ENCODE results near the gene GPSM3. TPM values are rescaled to one million over a fixed set of nuclear protein-coding genes. Genes with fewer than 3 reads are reported as not detected.

GPSM3 gene
- total RNA-seq, 2 donors from 2014 or later, result 6.7 to 8.6 TPM

- peak overlapping the region; percentile 15 to 90 for H3K9ac ChIP-seq (ENCODE audit: low read depth in 2 of 2, low read length in 2 of 2)
- TF ChIP-seq, protein P1, sequence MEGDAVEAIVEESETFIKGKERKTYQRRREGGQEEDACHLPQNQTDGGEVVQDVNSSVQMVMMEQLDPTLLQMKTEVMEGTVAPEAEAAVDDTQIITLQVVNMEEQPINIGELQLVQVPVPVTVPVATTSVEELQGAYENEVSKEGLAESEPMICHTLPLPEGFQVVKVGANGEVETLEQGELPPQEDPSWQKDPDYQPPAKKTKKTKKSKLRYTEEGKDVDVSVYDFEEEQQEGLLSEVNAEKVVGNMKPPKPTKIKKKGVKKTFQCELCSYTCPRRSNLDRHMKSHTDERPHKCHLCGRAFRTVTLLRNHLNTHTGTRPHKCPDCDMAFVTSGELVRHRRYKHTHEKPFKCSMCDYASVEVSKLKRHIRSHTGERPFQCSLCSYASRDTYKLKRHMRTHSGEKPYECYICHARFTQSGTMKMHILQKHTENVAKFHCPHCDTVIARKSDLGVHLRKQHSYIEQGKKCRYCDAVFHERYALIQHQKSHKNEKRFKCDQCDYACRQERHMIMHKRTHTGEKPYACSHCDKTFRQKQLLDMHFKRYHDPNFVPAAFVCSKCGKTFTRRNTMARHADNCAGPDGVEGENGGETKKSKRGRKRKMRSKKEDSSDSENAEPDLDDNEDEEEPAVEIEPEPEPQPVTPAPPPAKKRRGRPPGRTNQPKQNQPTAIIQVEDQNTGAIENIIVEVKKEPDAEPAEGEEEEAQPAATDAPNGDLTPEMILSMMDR (IDR thresholded peaks at IDR 0.05), result no peak
- no peaks in the 10 kb centered on the region for H3K9me3 ChIP-seq
- H3K4me1 ChIP-seq, result peaks cover 22% of the 10 kb centered on the region
- peaks cover 4% of the 10 kb centered on the region for H3K36me3 ChIP-seq
- peak; percentile 59 for DNase-seq
- no peaks in the 10 kb centered on the region for H3K27me3 ChIP-seq
- H3K4me3 ChIP-seq, result peak overlapping the region; percentile 77
- peak overlapping the region; percentile 94 for H3K27ac ChIP-seq
- intact Hi-C loops (cut with DNase I), result no loop called here
Measured at GRCh38 chr6:32177183-32177787, 15.2 kb downstream of the GPSM3 start.

- peak overlapping the region; percentile 94 for H3K27ac ChIP-seq
- peak overlapping the region; percentile 32 to 90 for H3K9ac ChIP-seq (ENCODE audit: low read depth in 2 of 2, low read length in 2 of 2)
- peaks cover 4% of the 10 kb centered on the region for H3K36me3 ChIP-seq
- intact Hi-C loops (cut with DNase I), result no loop called here
- peaks cover 22% of the 10 kb centered on the region for H3K4me1 ChIP-seq
- H3K4me3 ChIP-seq, result peak overlapping the region; percentile 77
- no peaks in the 10 kb centered on the region for H3K27me3 ChIP-seq
- TF ChIP-seq, protein P1 (IDR thresholded peaks at IDR 0.05), result no peak
- DNase-seq, result peak; percentile 49
- no peaks in the 10 kb centered on the region for H3K9me3 ChIP-seq
Measured at GRCh38 chr6:32176476-32177182, 15.8 kb downstream of the GPSM3 start.

GRCh38 chr6:32175711-32176475, 16.6 kb downstream of the GPSM3 start, which contains the start of gene AGPAT1:
AGPAT1 (minus strand) TSS chr6:32176084; CDS start chr6:32171496, 4,588 bp downstream.
- Histone ChIP-seq H3K4me3 (peak within 1 kb of the TSS; percentile 77), H3K9ac (ENCODE audit: low read depth in 2 of 2, low read length in 2 of 2) (peak within 1 kb of the TSS; percentile 90 to 99), H3K9me3 (no peaks in the 10 kb centered on the region), H3K4me1 (peaks cover 22% of the 10 kb centered on the region), H3K36me3 (peaks cover 4% of the 10 kb centered on the region), H3K27me3 (no peaks in the 10 kb centered on the region), H3K27ac (peak within 1 kb of the TSS; percentile 94)
- TF ChIP-seq, protein P1 (IDR thresholded peaks at IDR 0.05), result no peak
- peak; percentile 99 for DNase-seq
- intact Hi-C loops (cut with DNase I), result no loop called here

DNA sequence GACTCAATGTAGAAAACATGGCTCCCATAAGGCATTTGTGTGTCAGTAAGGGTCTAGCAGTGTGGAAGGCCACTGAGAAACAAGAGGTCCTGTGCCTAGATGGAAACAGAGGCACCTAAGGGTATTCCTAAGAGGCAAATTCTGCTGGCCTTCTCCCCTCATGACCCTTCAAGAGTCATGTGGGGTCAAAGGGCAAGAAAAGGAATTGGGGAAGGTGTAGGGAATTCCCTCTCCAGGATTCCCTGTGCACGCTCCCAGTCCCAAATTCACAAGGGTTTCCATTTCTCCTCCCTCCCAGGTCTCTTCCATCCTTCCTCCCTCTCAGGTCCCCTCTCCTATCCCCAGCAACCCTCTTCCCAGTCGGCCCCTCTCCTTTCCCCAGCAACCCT, 17.1 kb downstream of the GPSM3 start:
- Histone ChIP-seq H3K9me3 (no peaks in the 10 kb centered on the region), H3K4me3 (peak overlapping the region; percentile 77), H3K27ac (peak overlapping the region; percentile 94), H3K27me3 (no peaks in the 10 kb centered on the region), H3K9ac (ENCODE audit: low read depth in 2 of 2, low read length in 2 of 2) (peak overlapping the region; percentile 90 to 99), H3K4me1 (peaks cover 22% of the 10 kb centered on the region), H3K36me3 (peaks cover 5% of the 10 kb centered on the region)
- TF ChIP-seq, protein P1 (IDR thresholded peaks at IDR 0.05), result no peak
- intact Hi-C loops (cut with DNase I), result no loop called here
- DNase-seq, result no peak

GRCh38 chr6:32174416-32174815, 18.0 kb downstream of the GPSM3 start:
- DNase-seq, result no peak
- peaks cover 7% of the 10 kb centered on the region for H3K36me3 ChIP-seq
- H3K9ac ChIP-seq (ENCODE audit: low read depth in 2 of 2, low read length in 2 of 2), result no peak overlapping the region
- H3K4me1 ChIP-seq, result peaks cover 21% of the 10 kb centered on the region
- H3K27me3 ChIP-seq, result no peaks in the 10 kb centered on the region
- H3K9me3 ChIP-seq, result no peaks in the 10 kb centered on the region
- intact Hi-C loops (cut with DNase I), result no loop called here
- H3K4me3 ChIP-seq, result no peak overlapping the region
- TF ChIP-seq, protein P1 (IDR thresholded peaks at IDR 0.05), result no peak
- no peak overlapping the region for H3K27ac ChIP-seq

Measured in colonic mucosa (tissue), 4 donors.